Lung (tissue), 12 donors: ENCODE measurements around the gene STX4. TPM values are rescaled to one million over a fixed set of nuclear protein-coding genes. Genes with fewer than 3 reads are reported as not detected.

Experiments
- ATAC-seq: fragments of 200-7000 bp; cut with Tn5 transposase; one replicate; pipeline ENCODE4 v1.9.1; 2020; ENCODE audit warnings: moderate number of reproducible peaks; ENCODE audit not compliant: insufficient read depth, low FRiP score
- DNase-seq, 3 donors: peaks; one replicate each; pipeline ENCODE4 v3.0.0-alpha.2; 2013 to 2017
- H3K27ac ChIP-seq, 2 donors: one replicate each; pipeline ENCODE4 v1.5.1; 2013; ENCODE audit warnings: mild to moderate bottlenecking in 2 of 2, moderate library complexity in 2 of 2, control low read depth in 1 of 2, inconsistent platforms in 1 of 2, low read depth in 1 of 2, low read length in 1 of 2
- H3K27me3 ChIP-seq, 3 donors: one replicate each; pipeline ENCODE4 v1.5.1; 2013; ENCODE audit warnings: low read length in 2 of 3; ENCODE audit not compliant: control insufficient read depth in 3 of 3, insufficient read depth in 3 of 3
- H3K36me3 ChIP-seq, 4 donors: one replicate each; pipeline ENCODE4 v1.5.1; 2013; ENCODE audit warnings: low read length in 4 of 4, mild to moderate bottlenecking in 1 of 4, moderate library complexity in 1 of 4; ENCODE audit not compliant: control insufficient read depth in 4 of 4, insufficient read depth in 4 of 4
- H3K4me1 ChIP-seq, 5 donors: one replicate each; pipeline ENCODE4 v1.5.1; 2013; ENCODE audit warnings: low read length in 5 of 5, mild to moderate bottlenecking in 2 of 5, moderate library complexity in 1 of 5; ENCODE audit not compliant: control insufficient read depth in 5 of 5, insufficient read depth in 5 of 5
- H3K4me3 ChIP-seq: one replicate; pipeline ENCODE4 v1.5.1; 2013; ENCODE audit warnings: mild to moderate bottlenecking, control low read depth, moderate library complexity
- H3K9ac ChIP-seq, 2 donors: one replicate each; pipeline ENCODE4 v1.5.1; 2013; ENCODE audit warnings: low read length in 2 of 2, control low read depth in 1 of 2; ENCODE audit not compliant: insufficient read depth in 1 of 2
- H3K9me3 ChIP-seq, 4 donors: one replicate each; pipeline ENCODE4 v1.5.1; 2013; ENCODE audit warnings: low read length in 3 of 4, mild to moderate bottlenecking in 1 of 4, moderate library complexity in 1 of 4; ENCODE audit not compliant: control insufficient read depth in 4 of 4, insufficient read depth in 3 of 4
- WGBS, 2 donors: extraction: QIAGEN DNeasy Blood & Tissue Kit; methylation state at CpG; one replicate each; pipeline ENCODE4 v1.1.7; 2013; 5-methylcytosine and 5-hydroxymethylcytosine counted together
- polyA plus RNA-seq, 2 donors: library from polyadenylated mRNA; stranded (reverse); fragments of 200-250 nt; gene quantifications; one replicate each; pipeline ENCODE4 v1.2.1, GENCODE V29; 2013
- total RNA-seq, 2 donors: library from RNA; depleted of rRNA in 1 of 2; stranded (reverse); fragments of >200 nt in 1 of 2; gene quantifications; one replicate each; pipeline ENCODE4 v1.2.1, GENCODE V29; 2014 to 2021
- TF ChIP-seq, protein P1 (sequence below): IDR thresholded peaks from 2 replicates; pipeline ENCODE4 v1.5.1; 2012; ENCODE audit warnings: mild to moderate bottlenecking; ENCODE audit errors: control extremely low read depth, extremely low read depth
- donor health status: control.
- donor health status: control.
- donor health status: Bipolar disorder and iron deficiency.
- donor health status: healthy.
- donor health status: DM: yes; HTN: yes; CAD: no.

The STX4 gene
- total and polyA plus RNA-seq, 4 donors = 41.6 to 98.3 (median 85.7) TPM

- peak overlapping the region; percentile 60 to 77 for H3K27ac ChIP-seq
- TF ChIP-seq, protein P1, sequence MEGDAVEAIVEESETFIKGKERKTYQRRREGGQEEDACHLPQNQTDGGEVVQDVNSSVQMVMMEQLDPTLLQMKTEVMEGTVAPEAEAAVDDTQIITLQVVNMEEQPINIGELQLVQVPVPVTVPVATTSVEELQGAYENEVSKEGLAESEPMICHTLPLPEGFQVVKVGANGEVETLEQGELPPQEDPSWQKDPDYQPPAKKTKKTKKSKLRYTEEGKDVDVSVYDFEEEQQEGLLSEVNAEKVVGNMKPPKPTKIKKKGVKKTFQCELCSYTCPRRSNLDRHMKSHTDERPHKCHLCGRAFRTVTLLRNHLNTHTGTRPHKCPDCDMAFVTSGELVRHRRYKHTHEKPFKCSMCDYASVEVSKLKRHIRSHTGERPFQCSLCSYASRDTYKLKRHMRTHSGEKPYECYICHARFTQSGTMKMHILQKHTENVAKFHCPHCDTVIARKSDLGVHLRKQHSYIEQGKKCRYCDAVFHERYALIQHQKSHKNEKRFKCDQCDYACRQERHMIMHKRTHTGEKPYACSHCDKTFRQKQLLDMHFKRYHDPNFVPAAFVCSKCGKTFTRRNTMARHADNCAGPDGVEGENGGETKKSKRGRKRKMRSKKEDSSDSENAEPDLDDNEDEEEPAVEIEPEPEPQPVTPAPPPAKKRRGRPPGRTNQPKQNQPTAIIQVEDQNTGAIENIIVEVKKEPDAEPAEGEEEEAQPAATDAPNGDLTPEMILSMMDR = no peak
- H3K4me3 ChIP-seq = no peak overlapping the region
- peaks cover 0 to 13% (median 0%) of the 10 kb centered on the region in 5 donors for H3K4me1 ChIP-seq
- peaks cover 0 to 24% (median 13%) of the 10 kb centered on the region in 4 donors for H3K36me3 ChIP-seq
- DNase-seq (no peak), ATAC-seq (no peak)
- H3K9ac ChIP-seq = no peak overlapping the region
- no peaks in the 10 kb centered on the region for H3K27me3 ChIP-seq
- 84 to 87% methylated on average over 56 of the region's 56 CpGs for WGBS, 2 donors
- H3K9me3 ChIP-seq = peaks cover 0 to 4% (median 0%) of the 10 kb centered on the region in 4 donors
These were observed 30.7 kb downstream of the STX4 start for GRCh38 chr16:31063843-31064611.

GRCh38 chr16:31064882-31065461, 31.6 kb downstream of the STX4 start:
- Histone ChIP-seq H3K9me3 (peaks cover 0 to 4% (median 0%) of the 10 kb centered on the region in 4 donors), H3K27me3 (no peaks in the 10 kb centered on the region), H3K4me1 (peaks cover 0 to 13% (median 0%) of the 10 kb centered on the region in 5 donors), H3K27ac (peak overlapping the region; percentile 60 to 77), H3K9ac (no peak overlapping the region), H3K4me3 (no peak overlapping the region), H3K36me3 (peaks cover 0 to 24% (median 13%) of the 10 kb centered on the region in 4 donors)
- ATAC-seq = peak; percentile 31
- TF ChIP-seq, protein P1 = no peak
- no peak for DNase-seq
- WGBS, 2 donors = 75 to 78% methylated on average over 4 of the region's 4 CpGs

DNA sequence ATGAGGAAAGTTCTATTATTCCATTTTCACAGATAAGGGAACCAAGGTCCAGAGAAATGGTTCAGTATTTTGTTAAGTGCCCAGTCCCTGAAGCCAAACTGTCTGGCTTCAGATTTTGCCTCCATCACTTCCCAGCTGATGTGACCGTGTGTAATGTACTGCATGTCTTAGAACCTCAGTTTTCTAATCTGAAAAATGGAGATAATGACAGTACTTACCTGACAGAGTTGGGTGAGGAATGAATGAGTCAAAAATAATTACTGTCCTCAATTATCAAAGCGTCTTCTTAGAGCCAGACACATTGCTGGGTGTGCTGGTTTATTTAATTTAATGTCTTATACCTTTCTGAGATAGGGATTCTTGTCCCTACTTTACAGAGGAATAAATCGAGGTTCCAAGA, 34.0 kb downstream of the STX4 start:
- Histone ChIP-seq H3K27me3 (no peaks in the 10 kb centered on the region), H3K9ac (no peak overlapping the region), H3K36me3 (peaks cover 0 to 8% (median 0%) of the 10 kb centered on the region in 4 donors), H3K4me1 (peaks cover 0 to 17% (median 9%) of the 10 kb centered on the region in 5 donors), H3K9me3 (peaks cover 0 to 4% (median 0%) of the 10 kb centered on the region in 4 donors), H3K27ac (no peak overlapping the region), H3K4me3 (no peak overlapping the region)
- TF ChIP-seq, protein P1 = no peak
- WGBS, 2 donors = 92 to 96% methylated on average over 3 of the region's 3 CpGs
- no peak for DNase-seq
- ATAC-seq = no peak
